HG03558 (cell line): ENCODE data around the gene IYD.
"Not testable (repeated sequence)": the region's sequence is repeated elsewhere in the genome, so short reads cannot be mapped to it uniquely, and the experiment has no call there.

Experiments used
- ATAC-seq: cut with Tn5 transposase; IDR thresholded peaks from one replicate; pipeline ENCODE4 v1.9.1; 2021; ENCODE audit warnings: moderate number of reproducible peaks; ENCODE audit not compliant: unreplicated experiment; ENCODE audit errors: extremely low read depth

The IYD gene

GRCh38 chr6:150420926-150421325, 52.1 kb downstream of the IYD start:
- no peak for ATAC-seq

DNA sequence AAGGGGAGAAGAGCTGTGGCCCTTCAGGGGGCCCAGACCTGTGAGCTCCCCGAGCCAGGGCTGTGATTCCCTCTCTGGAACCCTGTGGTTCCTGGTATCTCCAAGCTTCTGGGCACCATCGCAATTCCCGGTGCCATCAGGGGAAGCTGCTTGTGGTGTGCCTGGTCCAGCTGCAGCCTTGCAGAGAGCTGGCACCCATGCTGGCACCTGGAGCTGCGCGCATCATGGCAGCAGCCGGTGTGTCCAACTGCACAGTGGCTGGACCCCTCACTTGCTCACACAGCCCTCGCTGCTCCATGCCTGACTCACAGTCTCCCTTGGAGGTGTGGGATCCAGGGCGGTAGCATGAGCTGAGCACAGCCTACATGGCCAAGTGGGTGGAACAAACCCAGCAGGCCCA, 56.7 kb downstream of the IYD start:
- ATAC-seq: no peak

GRCh38 chr6:150426198-150426597, 57.4 kb downstream of the IYD start:
- ATAC-seq: no peak

GRCh38 chr6:150427037-150427602, 58.3 kb downstream of the IYD start:
- no peak for ATAC-seq

- no peak for ATAC-seq
Observed at GRCh38 chr6:150427843-150428242, 59.0 kb downstream of the IYD start.

- no peak for ATAC-seq
Observed at GRCh38 chr6:150430815-150431214, 62.0 kb downstream of the IYD start.

- no peak for ATAC-seq
Observed at GRCh38 chr6:150435360-150435759, 66.5 kb downstream of the IYD start.

- no peak for ATAC-seq
Observed at GRCh38 chr6:150435832-150436231, 67.0 kb downstream of the IYD start.

GRCh38 chr6:150439373-150439772, 70.6 kb downstream of the IYD start:
- no peak for ATAC-seq

- ATAC-seq: no peak
Observed at GRCh38 chr6:150443621-150444020, 74.8 kb downstream of the IYD start.

DNA sequence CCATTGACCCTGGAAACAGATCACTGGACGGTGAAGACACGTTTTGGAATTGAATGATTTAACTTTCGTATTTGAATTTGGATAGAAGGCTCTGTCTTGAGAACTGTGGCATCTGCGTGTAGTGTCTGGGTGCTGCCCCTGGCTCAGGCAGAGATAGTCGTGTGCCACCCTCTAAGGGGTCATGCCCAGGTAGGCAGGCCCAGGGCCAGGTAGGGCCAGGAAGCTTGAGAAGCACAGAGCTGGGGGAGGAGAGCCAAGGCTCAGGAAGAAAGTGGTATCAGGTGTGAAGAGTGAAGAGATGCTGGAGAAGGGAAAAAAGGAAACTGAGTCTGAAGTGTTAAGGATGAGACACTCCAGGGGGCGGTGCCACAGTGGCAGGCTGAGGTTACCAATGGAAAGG, 75.5 kb downstream of the IYD start:
- no peak for ATAC-seq

GRCh38 chr6:150445486-150445885, 76.7 kb downstream of the IYD start:
- ATAC-seq: no peak

DNA sequence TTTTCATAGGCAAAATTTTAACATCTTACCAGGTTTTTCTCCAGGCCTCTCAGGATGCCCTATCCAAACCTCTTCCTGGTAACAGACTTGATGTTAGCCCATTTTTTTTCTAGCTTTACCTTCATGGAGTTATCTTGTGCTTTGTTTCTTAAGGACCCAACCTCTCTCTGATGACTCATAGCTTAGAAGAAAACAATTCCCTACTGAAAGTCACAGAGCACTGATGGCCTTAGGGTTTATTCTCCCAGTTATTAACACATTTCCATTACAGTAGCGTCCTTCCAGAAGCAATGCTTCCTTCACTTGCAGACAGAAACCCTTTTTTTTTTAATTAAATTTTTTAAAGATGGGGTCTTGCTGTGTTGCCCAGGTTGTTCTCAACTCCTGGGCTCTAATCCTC, 79.4 kb downstream of the IYD start:
- no peak for ATAC-seq

GRCh38 chr6:150449055-150449454, 80.2 kb downstream of the IYD start:
- not testable (repeated sequence) for ATAC-seq

- no peak for ATAC-seq
Observed at GRCh38 chr6:150450918-150451317, 82.1 kb downstream of the IYD start.

GRCh38 chr6:150451807-150452427, 83.1 kb downstream of the IYD start:
- no peak for ATAC-seq

- no peak for ATAC-seq
Observed at GRCh38 chr6:150452428-150453243, 83.8 kb downstream of the IYD start.

GRCh38 chr6:150453357-150453756, 84.5 kb downstream of the IYD start:
- ATAC-seq: no peak
